Measurements from ENCODE around the gene OR2A42. TPM values are rescaled to one million over a fixed set of nuclear protein-coding genes. Genes with fewer than 3 reads are reported as not detected.
A peak's percentile ranks its signal among the peaks of the same experiment; 100 is the strongest.
"Not testable (repeated sequence)": the region's sequence is repeated elsewhere in the genome, so short reads cannot be mapped to it uniquely, and the experiment has no call there.

The OR2A42 gene
- total and polyA plus RNA-seq, 2 donors (not counting 1 experiment from before 2014, with no cell fraction given), result 0.10 to 0.31 TPM

DNA sequence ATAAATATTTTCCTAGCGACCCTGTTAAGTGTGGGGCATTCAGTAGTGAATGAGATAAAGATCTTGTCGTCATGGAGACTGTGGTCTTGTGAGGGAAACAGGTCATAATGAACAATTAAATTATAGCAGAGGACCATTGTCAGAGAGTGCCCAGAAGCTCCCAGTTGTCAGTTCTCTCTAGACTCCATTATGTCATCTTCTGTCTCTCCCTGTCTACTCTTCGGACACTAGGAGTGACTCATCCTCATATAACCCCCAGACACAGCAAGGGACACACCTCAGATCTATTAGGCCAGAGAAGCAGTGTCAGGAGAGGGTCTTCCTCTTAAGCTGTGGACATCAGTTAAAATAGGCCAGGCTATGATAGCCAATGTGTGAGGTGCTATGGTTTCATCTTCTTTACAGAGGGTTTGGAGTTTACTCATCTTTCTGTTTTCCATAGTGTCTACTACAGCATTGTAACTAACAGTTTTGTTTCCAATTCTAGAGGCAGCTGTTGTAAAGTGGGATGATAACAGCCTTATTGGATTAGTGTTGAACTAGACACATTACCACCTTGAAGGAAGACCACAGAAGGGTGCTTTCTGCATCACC, 50.7 kb downstream of the OR2A42 start:
- H3K9me3 ChIP-seq (ENCODE audit: control extremely low read depth in 1 of 3, control insufficient read depth in 2 of 3, insufficient read depth in 1 of 3, low read length in 2 of 3); H3K9me3 Mint-ChIP-seq (ENCODE audit: insufficient read depth); H4K20me1 ChIP-seq (ENCODE audit: control insufficient read depth, insufficient read depth, low read length, poor library complexity, severe bottlenecking); H3K79me2 ChIP-seq (ENCODE audit: control insufficient read depth, insufficient read depth, low read length); CTCF ChIA-PET; H3K4me3 ChIP-seq (ENCODE audit: control extremely low read depth in 1 of 5, extremely low read depth in 1 of 5, insufficient read depth in 1 of 5, low read depth in 2 of 5, low read length in 4 of 5); DNase-seq; ATAC-seq (ENCODE audit: low read depth); POLR2A ChIA-PET; H3K27me3 ChIP-seq (replicated peaks in 1 of 4; ENCODE audit: control extremely low read depth in 1 of 4, control insufficient read depth in 3 of 4, insufficient read depth in 4 of 4, low read length in 3 of 4); H3K4me1 Mint-ChIP-seq; H3K4me3 Mint-ChIP-seq; H3K9ac ChIP-seq (ENCODE audit: low read length); H3K27ac ChIP-seq (ENCODE audit: low read length in 2 of 2); H2AFZ ChIP-seq (ENCODE audit: insufficient read depth, low read depth, low read length, poor library complexity, severe bottlenecking); H3K36me3 ChIP-seq (replicated peaks in 1 of 2; ENCODE audit: control extremely low read depth in 1 of 2, control insufficient read depth in 1 of 2, extremely low read depth in 1 of 2, insufficient read depth in 2 of 2, low read length in 1 of 2); intact Hi-C loops (cut with micrococcal nuclease); H3K4me1 ChIP-seq (ENCODE audit: control insufficient read depth in 2 of 2, insufficient read depth in 2 of 2, low read length in 2 of 2); H3K4me2 ChIP-seq (replicated peaks; ENCODE audit: low read depth, low read length, poor library complexity, severe bottlenecking); H3K27ac Mint-ChIP-seq; H3K27me3 Mint-ChIP-seq: not testable (repeated sequence)
- no CpG with 5 or more reads among the region's 3 CpGs for whole genome bisulfite sequencing (ENCODE audit: insufficient coverage)

DNA sequence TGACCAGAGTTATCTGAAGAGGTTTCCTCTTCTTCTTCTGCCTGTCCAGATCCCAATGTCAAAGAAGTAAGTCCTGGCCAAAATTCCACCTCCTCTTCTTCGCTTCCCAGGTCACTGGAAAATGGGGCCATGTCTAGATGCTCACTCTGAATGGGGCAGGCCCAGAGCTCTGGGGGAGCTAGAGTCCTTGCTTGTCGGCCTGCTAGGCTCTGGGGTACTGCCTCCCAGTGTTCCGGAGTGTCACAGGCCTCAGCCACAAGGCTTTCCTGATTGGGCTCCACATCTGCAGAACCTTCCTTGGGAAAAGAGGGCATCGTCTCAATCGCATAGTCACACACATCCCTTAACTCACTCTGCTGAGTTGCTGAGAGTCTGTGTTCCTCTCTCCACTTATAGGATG, 51.6 kb downstream of the OR2A42 start:
- WGBS (ENCODE audit: insufficient coverage), result no CpG with 5 or more reads among the region's 5 CpGs
- not testable (repeated sequence) for H2AFZ ChIP-seq (ENCODE audit: insufficient read depth, low read depth, low read length, poor library complexity, severe bottlenecking)

DNA sequence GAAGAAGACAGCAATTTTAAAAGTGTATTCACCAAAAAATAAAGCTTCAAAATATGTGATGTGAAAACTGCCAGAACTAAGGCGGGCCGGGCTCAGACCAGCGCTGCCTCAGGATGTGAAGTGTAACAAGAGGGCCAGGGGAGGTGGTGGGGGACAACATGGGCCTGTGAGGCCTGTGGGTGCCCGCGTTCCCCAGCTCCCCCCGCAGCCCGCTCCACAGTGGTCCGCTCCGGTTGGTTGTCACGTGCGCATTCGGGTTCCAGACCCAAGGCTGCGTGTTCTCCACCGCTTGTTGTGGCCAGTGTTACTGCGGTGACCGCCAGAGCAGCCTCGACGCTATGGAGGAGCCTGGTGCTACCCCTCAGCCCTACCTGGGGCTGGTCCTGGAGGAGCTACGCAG, 56.2 kb downstream of the OR2A42 start, which contains the start of gene CTAGE4:
TSS of gene CTAGE4 (plus strand) at position 301 of the 400 bp plus-strand sequence. CDS start at position 339, 38 bp downstream.
- H3K4me3 ChIP-seq (ENCODE audit: control extremely low read depth in 1 of 5, extremely low read depth in 1 of 5, insufficient read depth in 1 of 5, low read depth in 2 of 5, low read length in 4 of 5); H3K4me2 ChIP-seq (replicated peaks; ENCODE audit: low read depth, low read length, poor library complexity, severe bottlenecking); H3K27me3 ChIP-seq (replicated peaks in 1 of 4; ENCODE audit: control extremely low read depth in 1 of 4, control insufficient read depth in 3 of 4, insufficient read depth in 4 of 4, low read length in 3 of 4); H4K20me1 ChIP-seq (ENCODE audit: control insufficient read depth, insufficient read depth, low read length, poor library complexity, severe bottlenecking); CTCF ChIA-PET; H3K9me3 ChIP-seq (ENCODE audit: control extremely low read depth in 1 of 3, control insufficient read depth in 2 of 3, insufficient read depth in 1 of 3, low read length in 2 of 3); DNase-seq; H3K27ac ChIP-seq (ENCODE audit: low read length in 2 of 2); H3K79me2 ChIP-seq (ENCODE audit: control insufficient read depth, insufficient read depth, low read length); ATAC-seq (ENCODE audit: low read depth); H3K4me1 ChIP-seq (ENCODE audit: control insufficient read depth in 2 of 2, insufficient read depth in 2 of 2, low read length in 2 of 2); H2AFZ ChIP-seq (ENCODE audit: insufficient read depth, low read depth, low read length, poor library complexity, severe bottlenecking); POLR2A ChIA-PET; H3K36me3 ChIP-seq (replicated peaks in 1 of 2; ENCODE audit: control extremely low read depth in 1 of 2, control insufficient read depth in 1 of 2, extremely low read depth in 1 of 2, insufficient read depth in 2 of 2, low read length in 1 of 2); H3K4me3 Mint-ChIP-seq; H3K27ac Mint-ChIP-seq; H3K4me1 Mint-ChIP-seq; intact Hi-C loops (cut with micrococcal nuclease); H3K27me3 Mint-ChIP-seq; H3K9me3 Mint-ChIP-seq (ENCODE audit: insufficient read depth); H3K9ac ChIP-seq (ENCODE audit: low read length): not testable (repeated sequence)
- WGBS (ENCODE audit: insufficient coverage), result no CpG with 5 or more reads among the region's 19 CpGs

More for the DNA sequence above, 51.6 kb downstream of the OR2A42 start:
- H3K4me1 ChIP-seq (ENCODE audit: control insufficient read depth in 2 of 2, insufficient read depth in 2 of 2, low read length in 2 of 2); H3K27ac Mint-ChIP-seq; H3K9ac ChIP-seq (ENCODE audit: low read length); intact Hi-C loops (cut with micrococcal nuclease); H3K36me3 ChIP-seq (replicated peaks in 1 of 2; ENCODE audit: control extremely low read depth in 1 of 2, control insufficient read depth in 1 of 2, extremely low read depth in 1 of 2, insufficient read depth in 2 of 2, low read length in 1 of 2); H3K4me2 ChIP-seq (replicated peaks; ENCODE audit: low read depth, low read length, poor library complexity, severe bottlenecking); H3K9me3 ChIP-seq (ENCODE audit: control extremely low read depth in 1 of 3, control insufficient read depth in 2 of 3, insufficient read depth in 1 of 3, low read length in 2 of 3); H4K20me1 ChIP-seq (ENCODE audit: control insufficient read depth, insufficient read depth, low read length, poor library complexity, severe bottlenecking); H3K79me2 ChIP-seq (ENCODE audit: control insufficient read depth, insufficient read depth, low read length); H3K4me1 Mint-ChIP-seq; H3K27me3 ChIP-seq (replicated peaks in 1 of 4; ENCODE audit: control extremely low read depth in 1 of 4, control insufficient read depth in 3 of 4, insufficient read depth in 4 of 4, low read length in 3 of 4); DNase-seq; H3K4me3 Mint-ChIP-seq; H3K4me3 ChIP-seq (ENCODE audit: control extremely low read depth in 1 of 5, extremely low read depth in 1 of 5, insufficient read depth in 1 of 5, low read depth in 2 of 5, low read length in 4 of 5); H3K27me3 Mint-ChIP-seq; ATAC-seq (ENCODE audit: low read depth); H3K9me3 Mint-ChIP-seq (ENCODE audit: insufficient read depth); CTCF ChIA-PET; H3K27ac ChIP-seq (ENCODE audit: low read length in 2 of 2); POLR2A ChIA-PET: not testable (repeated sequence)

DNA sequence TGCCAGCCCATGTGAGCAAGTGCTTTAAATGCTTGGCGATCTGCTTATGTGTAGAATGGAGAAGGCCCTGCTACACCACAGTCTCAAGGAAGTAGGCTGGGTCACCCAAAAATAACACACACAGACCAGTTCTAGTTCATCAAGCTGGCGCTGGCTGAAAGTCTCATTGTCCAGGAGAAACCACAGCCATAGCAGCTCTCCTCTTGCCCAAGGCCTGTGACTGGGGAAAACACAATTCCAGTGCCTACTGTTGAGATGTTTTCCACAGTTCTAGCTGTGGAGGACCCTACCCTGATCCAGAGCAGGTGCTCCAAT, 60.3 kb downstream of the OR2A42 start:
- H2AFZ ChIP-seq (ENCODE audit: insufficient read depth, low read depth, low read length, poor library complexity, severe bottlenecking); H3K27ac ChIP-seq (ENCODE audit: low read length in 2 of 2); H4K20me1 ChIP-seq (ENCODE audit: control insufficient read depth, insufficient read depth, low read length, poor library complexity, severe bottlenecking); H3K9ac ChIP-seq (ENCODE audit: low read length); H3K27me3 Mint-ChIP-seq; H3K4me1 ChIP-seq (ENCODE audit: control insufficient read depth in 2 of 2, insufficient read depth in 2 of 2, low read length in 2 of 2); H3K9me3 Mint-ChIP-seq (ENCODE audit: insufficient read depth); H3K4me3 ChIP-seq (ENCODE audit: control extremely low read depth in 1 of 5, extremely low read depth in 1 of 5, insufficient read depth in 1 of 5, low read depth in 2 of 5, low read length in 4 of 5); H3K36me3 ChIP-seq (replicated peaks in 1 of 2; ENCODE audit: control extremely low read depth in 1 of 2, control insufficient read depth in 1 of 2, extremely low read depth in 1 of 2, insufficient read depth in 2 of 2, low read length in 1 of 2); H3K4me1 Mint-ChIP-seq; CTCF ChIA-PET; H3K79me2 ChIP-seq (ENCODE audit: control insufficient read depth, insufficient read depth, low read length); H3K4me2 ChIP-seq (replicated peaks; ENCODE audit: low read depth, low read length, poor library complexity, severe bottlenecking); H3K27me3 ChIP-seq (replicated peaks in 1 of 4; ENCODE audit: control extremely low read depth in 1 of 4, control insufficient read depth in 3 of 4, insufficient read depth in 4 of 4, low read length in 3 of 4); H3K9me3 ChIP-seq (ENCODE audit: control extremely low read depth in 1 of 3, control insufficient read depth in 2 of 3, insufficient read depth in 1 of 3, low read length in 2 of 3); DNase-seq; POLR2A ChIA-PET; H3K27ac Mint-ChIP-seq; intact Hi-C loops (cut with micrococcal nuclease); H3K4me3 Mint-ChIP-seq: not testable (repeated sequence)
- ATAC-seq (ENCODE audit: low read depth), result peak; percentile 21
- no CpG with 5 or more reads among the region's 2 CpGs for WGBS (ENCODE audit: insufficient coverage)
